PC-3 (cell line): ENCODE measurements around the gene HNRNPC. TPM values are rescaled to one million over a fixed set of nuclear protein-coding genes. Genes with fewer than 3 reads are reported as not detected.

Source experiments
- ATAC-seq: fragments of 200-7000 bp; cut with Tn5 transposase; 2 replicates; pipeline ENCODE4 v1.9.1; 2020; ENCODE audit warnings: mild to moderate bottlenecking, moderate library complexity
- BruUV-seq: library from RNA; stranded (reverse); fragments of 400-500 nt; replicated peaks from 2 replicates; lab custom pipeline; 2021; lab: Mats Ljungman, UMichigan
- CTCF ChIA-PET: fragments of 300-600 bp; sonication (Branson Sonifier 250); formaldehyde crosslinking; loops from one replicate; lab custom pipeline; 2022; ENCODE audit warnings: antibody characterized with exemption; lab: Charles Lee
- POLR2A ChIA-PET: fragments of 300-600 bp; sonication (Branson Sonifier 250); formaldehyde crosslinking; loops from one replicate; lab custom pipeline; 2022; ENCODE audit warnings: antibody characterized with exemption; ENCODE audit not compliant: unreplicated experiment; lab: Charles Lee
- DNase-seq: peaks from one replicate; pipeline ENCODE4 v3.0.0-alpha.2; 2015
- H2AFZ ChIP-seq: fragments of 300-600 bp; sonication (generic); 2 replicates; pipeline ENCODE4 v1.6.0; 2016; ENCODE audit warnings: antibody characterized with exemption, low read length
- H3F3A ChIP-seq: fragments of 300-600 bp; sonication (generic); one replicate; pipeline ENCODE4 v1.6.0; 2017; ENCODE audit warnings: antibody characterized with exemption, low read length, control low read depth, mild to moderate bottlenecking; ENCODE audit not compliant: unreplicated experiment
- H3K27ac ChIP-seq: fragments of 300-600 bp; sonication (generic); 2 replicates; pipeline ENCODE4 v1.5.1; 2016; ENCODE audit warnings: mild to moderate bottlenecking, low read length
- H3K27me3 ChIP-seq: fragments of 300-600 bp; sonication (generic); 2 replicates; pipeline ENCODE4 v1.6.1; 2016; ENCODE audit warnings: low read length, mixed read lengths
- H3K36me3 ChIP-seq: fragments of 300-600 bp; sonication (generic); 2 replicates; pipeline ENCODE4 v1.6.1; 2016; ENCODE audit warnings: low read depth, mixed run types, low read length, mixed read lengths
- H3K4me1 ChIP-seq: fragments of 300-600 bp; sonication (generic); 2 replicates; pipeline ENCODE4 v1.5.1; 2016; ENCODE audit warnings: low read length; ENCODE audit not compliant: insufficient read depth
- H3K4me2 ChIP-seq: fragments of 300-600 bp; sonication (generic); 2 replicates; pipeline ENCODE4 v1.6.0; 2016; ENCODE audit warnings: low read length
- H3K4me3 ChIP-seq: fragments of 300-600 bp; sonication (generic); 2 replicates; pipeline ENCODE4 v1.5.1; 2016; ENCODE audit warnings: mild to moderate bottlenecking, low read length, mixed read lengths
- H3K79me2 ChIP-seq: fragments of 300-600 bp; sonication (generic); 2 replicates; pipeline ENCODE4 v1.6.1; 2017; ENCODE audit warnings: low read length, mixed read lengths
- H3K9ac ChIP-seq: fragments of 300-600 bp; sonication (generic); 2 replicates; pipeline ENCODE4 v1.6.0; 2016; ENCODE audit warnings: mild to moderate bottlenecking, low read length
- H3K9me2 ChIP-seq: fragments of 300-600 bp; sonication (generic); replicated peaks from 2 replicates; pipeline ENCODE4 v1.6.1; 2016; ENCODE audit warnings: mixed run types, low read length, mixed read lengths
- H3K9me3 ChIP-seq: fragments of 300-600 bp; sonication (generic); 2 replicates; pipeline ENCODE4 v1.6.1; 2016; ENCODE audit warnings: low read length, mixed read lengths
- H4K20me1 ChIP-seq: fragments of 300-600 bp; sonication (generic); 2 replicates; pipeline ENCODE4 v1.6.1; 2016; ENCODE audit warnings: low read length, mixed read lengths
- EZH2 ChIP-seq: fragments of 300-600 bp; sonication (generic); IDR thresholded peaks from one replicate; pipeline ENCODE4 v1.6.1; 2017; ENCODE audit warnings: antibody characterized with exemption, mild to moderate bottlenecking, low read length; ENCODE audit not compliant: unreplicated experiment
- EZH2phosphoT487 ChIP-seq: fragments of 300-600 bp; sonication (generic); IDR thresholded peaks from 2 replicates; pipeline ENCODE4 v1.6.1; 2018; ENCODE audit warnings: mild to moderate bottlenecking, antibody characterized with exemption, low read length, borderline replicate concordance
- intact Hi-C: fragments of 100-400 bp; cut with micrococcal nuclease; formaldehyde crosslinking; loops from 2 replicates; pipeline ENCODE4 v1.9.0; 2023
- total RNA-seq: library from RNA; depleted of rRNA; stranded (reverse); fragments of >200 nt; gene quantifications from 2 replicates; pipeline ENCODE4 v1.2.3, GENCODE V29; 2014
- TF ChIP-seq, protein P1 (sequence below): fragments of 300-600 bp; sonication (generic); conservative IDR thresholded peaks from 2 replicates; pipeline ENCODE4 v1.5.1; 2017; ENCODE audit warnings: antibody characterized with exemption, low read depth, mild to moderate bottlenecking, low read length

The HNRNPC gene
- total RNA-seq, 1 experiment from 2014 or later = 682 TPM

DNA sequence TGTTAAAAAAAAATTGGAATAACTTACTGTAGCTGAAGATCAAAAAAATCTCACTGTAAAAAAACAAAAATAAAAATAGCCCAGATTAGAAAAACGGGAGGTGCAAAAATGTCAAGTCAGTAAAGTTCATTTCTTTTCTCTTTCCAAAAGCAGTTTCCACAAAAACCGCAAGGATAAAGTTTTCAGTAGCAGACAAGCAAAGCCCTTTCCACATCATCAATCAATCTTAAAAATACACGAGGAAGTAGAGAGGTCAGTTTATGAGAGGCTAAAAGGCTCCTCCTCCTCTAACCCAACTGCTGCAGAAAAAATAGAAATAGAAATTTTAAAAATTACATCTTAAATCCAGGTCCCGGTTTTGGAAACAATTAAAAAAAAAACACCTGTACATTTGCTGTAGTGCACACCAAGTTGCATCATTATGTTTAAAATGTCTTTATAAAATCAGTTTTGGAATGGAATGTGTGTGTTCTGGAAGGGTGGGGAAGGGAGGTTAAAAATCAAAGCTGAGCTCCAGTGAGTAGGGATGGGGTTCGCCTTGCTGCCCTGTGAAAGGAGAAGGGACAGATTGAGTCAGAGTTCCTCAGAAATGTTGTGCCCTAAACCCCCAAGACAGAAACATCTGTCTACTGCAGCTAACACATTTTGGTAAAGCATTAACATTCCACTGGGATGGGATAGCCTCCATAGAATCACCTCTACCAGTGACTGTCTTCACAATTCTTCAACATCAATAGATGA, 5.8 kb downstream of the HNRNPC start:
- Histone ChIP-seq H3K36me3 (peaks cover 81% of the 10 kb centered on the region), H3K79me2 (peaks cover 96% of the 10 kb centered on the region), H3K27me3 (no peaks in the 10 kb centered on the region), H2AFZ (no peak overlapping the region), H3K4me3 (peak overlapping the region; percentile 59), H3K4me2 (peak overlapping the region; percentile 94), H3F3A (peaks cover 30% of the 10 kb centered on the region), H4K20me1 (peaks cover 92% of the 10 kb centered on the region), H3K9ac (no peak overlapping the region), H3K4me1 (peaks cover 41% of the 10 kb centered on the region), H3K27ac (peak overlapping the region; percentile 51), H3K9me2 (no peaks in the 10 kb centered on the region), H3K9me3 (no peaks in the 10 kb centered on the region)
- no TSS peak for BruUV-seq
- intact Hi-C loops = loop anchor here (10.0 kb wide), 1 partner anchor 121 kb away; the partner anchor contains the start of gene SUPT16H
- ChIA-PET CTCF (no interaction called here), POLR2A (no interaction called here)
- TF ChIP-seq, protein P1, sequence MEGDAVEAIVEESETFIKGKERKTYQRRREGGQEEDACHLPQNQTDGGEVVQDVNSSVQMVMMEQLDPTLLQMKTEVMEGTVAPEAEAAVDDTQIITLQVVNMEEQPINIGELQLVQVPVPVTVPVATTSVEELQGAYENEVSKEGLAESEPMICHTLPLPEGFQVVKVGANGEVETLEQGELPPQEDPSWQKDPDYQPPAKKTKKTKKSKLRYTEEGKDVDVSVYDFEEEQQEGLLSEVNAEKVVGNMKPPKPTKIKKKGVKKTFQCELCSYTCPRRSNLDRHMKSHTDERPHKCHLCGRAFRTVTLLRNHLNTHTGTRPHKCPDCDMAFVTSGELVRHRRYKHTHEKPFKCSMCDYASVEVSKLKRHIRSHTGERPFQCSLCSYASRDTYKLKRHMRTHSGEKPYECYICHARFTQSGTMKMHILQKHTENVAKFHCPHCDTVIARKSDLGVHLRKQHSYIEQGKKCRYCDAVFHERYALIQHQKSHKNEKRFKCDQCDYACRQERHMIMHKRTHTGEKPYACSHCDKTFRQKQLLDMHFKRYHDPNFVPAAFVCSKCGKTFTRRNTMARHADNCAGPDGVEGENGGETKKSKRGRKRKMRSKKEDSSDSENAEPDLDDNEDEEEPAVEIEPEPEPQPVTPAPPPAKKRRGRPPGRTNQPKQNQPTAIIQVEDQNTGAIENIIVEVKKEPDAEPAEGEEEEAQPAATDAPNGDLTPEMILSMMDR = no peak
- TF ChIP-seq EZH2 = no peak
- no peak for TF ChIP-seq EZH2phosphoT487
- ATAC-seq (no peak), DNase-seq (no peak)

DNA sequence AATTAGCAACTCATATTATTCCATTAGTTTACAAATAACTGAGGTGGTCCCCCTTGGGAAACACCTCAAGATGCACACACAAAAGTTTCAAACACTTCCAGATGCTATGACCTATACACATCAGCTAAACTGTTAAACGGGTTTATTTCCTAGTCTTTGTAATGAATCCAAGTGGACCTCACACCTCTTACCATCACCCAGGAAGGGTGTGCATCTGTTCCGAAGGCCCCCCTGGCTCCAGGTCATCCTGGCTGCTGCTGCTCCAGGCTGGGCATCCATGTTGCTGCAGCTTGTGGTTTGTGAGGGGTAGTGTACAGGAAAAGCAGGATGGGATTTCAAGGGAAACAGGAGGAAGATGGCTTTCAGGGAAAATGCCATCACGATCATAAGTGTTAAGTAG, 6.8 kb downstream of the HNRNPC start:
- intact Hi-C loops = loop anchor here (10.0 kb wide), 1 partner anchor 122 kb away; the partner anchor contains the start of gene SUPT16H
- ChIA-PET CTCF (no interaction called here), POLR2A (no interaction called here)
- no peak for TF ChIP-seq EZH2phosphoT487
- TF ChIP-seq, protein P1 = no peak
- TF ChIP-seq EZH2 = no peak
- no peak overlapping the region for H2AFZ ChIP-seq
- peaks cover 41% of the 10 kb centered on the region for H3K4me1 ChIP-seq
- peaks cover 96% of the 10 kb centered on the region for H3K79me2 ChIP-seq
- peaks cover 26% of the 10 kb centered on the region for H3F3A ChIP-seq
- H3K9ac ChIP-seq = no peak overlapping the region
- H4K20me1 ChIP-seq = peaks cover 92% of the 10 kb centered on the region
- no peak overlapping the region for H3K4me3 ChIP-seq
- peak overlapping the region; percentile 12; the same call in 1 of the 2 replicates for H3K4me2 ChIP-seq
- DNase-seq (no peak), ATAC-seq (no peak)
- BruUV-seq = no TSS peak
- H3K9me3 ChIP-seq = no peaks in the 10 kb centered on the region
- H3K9me2 ChIP-seq = no peaks in the 10 kb centered on the region
- no peak overlapping the region for H3K27ac ChIP-seq
- peaks cover 75% of the 10 kb centered on the region for H3K36me3 ChIP-seq
- no peaks in the 10 kb centered on the region for H3K27me3 ChIP-seq

DNA sequence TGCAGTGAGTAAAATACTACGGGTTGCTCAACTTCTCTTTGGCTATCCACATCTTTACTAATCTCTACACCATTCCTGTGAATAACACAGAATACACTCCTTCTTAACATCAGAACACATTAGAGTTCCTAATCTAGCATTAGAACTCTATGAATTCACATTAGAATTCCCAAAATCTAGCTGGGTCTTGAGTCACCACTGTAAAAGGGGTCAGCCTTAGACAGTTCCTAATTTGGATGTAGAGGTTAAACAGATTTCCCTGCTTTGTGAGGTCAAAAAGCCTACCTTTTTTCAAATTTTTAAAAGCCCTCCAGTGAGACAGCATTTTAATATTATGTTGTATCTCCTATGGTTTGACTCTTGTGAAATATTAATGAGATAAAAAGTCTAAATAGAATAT, 7.4 kb downstream of the HNRNPC start:
- CTCF ChIA-PET = no interaction called here
- no peaks in the 10 kb centered on the region for H3K27me3 ChIP-seq

More for the DNA sequence above, 7.4 kb downstream of the HNRNPC start:
- no peak overlapping the region for H2AFZ ChIP-seq
- H4K20me1 ChIP-seq = peaks cover 92% of the 10 kb centered on the region
- DNase-seq (no peak), ATAC-seq (no peak)
- H3K4me2 ChIP-seq = no peak overlapping the region
- H3K9me2 ChIP-seq = no peaks in the 10 kb centered on the region
- H3K9me3 ChIP-seq = no peaks in the 10 kb centered on the region
- H3K4me1 ChIP-seq = peaks cover 41% of the 10 kb centered on the region
- H3K4me3 ChIP-seq = no peak overlapping the region
- peaks cover 26% of the 10 kb centered on the region for H3F3A ChIP-seq
- POLR2A ChIA-PET = interaction anchor here (0.6 kb wide), 1 partner anchor 215 kb away, joined by 6 read pairs; the partner anchor contains the start of genes RAB2B and TOX4
- intact Hi-C loops = loop anchor here (10.0 kb wide), 1 partner anchor 123 kb away; the partner anchor contains the start of gene SUPT16H
- peaks cover 96% of the 10 kb centered on the region for H3K79me2 ChIP-seq
- H3K9ac ChIP-seq = no peak overlapping the region
- no peak for TF ChIP-seq EZH2phosphoT487
- H3K27ac ChIP-seq = no peak overlapping the region
- H3K36me3 ChIP-seq = peaks cover 75% of the 10 kb centered on the region
- no TSS peak for BruUV-seq
